ENCODE results near the gene CD37. TPM values are rescaled to one million over a fixed set of nuclear protein-coding genes. Genes with fewer than 3 reads are reported as not detected.
A peak's percentile ranks its signal among the peaks of the same experiment; 100 is the strongest.

The CD37 gene
- total RNA-seq, 6 experiments from 2014 or later: not detected

DNA sequence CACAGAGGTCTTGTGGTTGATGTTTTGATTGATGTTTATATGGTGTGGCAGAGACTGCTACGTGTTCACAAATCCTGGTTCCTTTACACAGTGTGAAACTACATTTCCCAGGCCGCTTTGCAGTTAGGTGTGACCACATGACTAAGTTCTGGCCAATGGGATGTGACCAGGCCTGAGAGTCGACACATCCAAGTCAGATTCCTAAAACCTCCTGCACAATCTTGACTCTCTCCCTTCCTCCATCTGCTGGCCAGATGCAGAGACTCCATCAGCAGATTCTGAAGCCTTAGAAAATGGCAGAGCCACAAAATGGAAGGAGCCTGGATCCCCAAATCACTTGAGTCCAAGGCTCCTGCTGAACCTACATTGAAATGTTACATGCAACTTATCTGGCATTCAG lies 12.6 kb downstream of the CD37 start:
- H3K36me3 Mint-ChIP-seq (ENCODE audit: low read depth): peaks cover 32% of the 10 kb centered on the region
- H3K4me3 Mint-ChIP-seq: no peak overlapping the region
- no peaks in the 10 kb centered on the region for H3K9me3 Mint-ChIP-seq
- DNase-seq: peak; percentile 68
- peaks cover 1% of the 10 kb centered on the region; the same call in 1 of the 2 replicates for H3K27me3 Mint-ChIP-seq (ENCODE audit: insufficient read depth)
- no peaks in the 10 kb centered on the region for H3K4me1 Mint-ChIP-seq (ENCODE audit: low read depth)
- peak; percentile 55 for TF ChIP-seq CTCF (IDR thresholded peaks at IDR 0.05)
- H3K27ac Mint-ChIP-seq: no peak overlapping the region

DNA sequence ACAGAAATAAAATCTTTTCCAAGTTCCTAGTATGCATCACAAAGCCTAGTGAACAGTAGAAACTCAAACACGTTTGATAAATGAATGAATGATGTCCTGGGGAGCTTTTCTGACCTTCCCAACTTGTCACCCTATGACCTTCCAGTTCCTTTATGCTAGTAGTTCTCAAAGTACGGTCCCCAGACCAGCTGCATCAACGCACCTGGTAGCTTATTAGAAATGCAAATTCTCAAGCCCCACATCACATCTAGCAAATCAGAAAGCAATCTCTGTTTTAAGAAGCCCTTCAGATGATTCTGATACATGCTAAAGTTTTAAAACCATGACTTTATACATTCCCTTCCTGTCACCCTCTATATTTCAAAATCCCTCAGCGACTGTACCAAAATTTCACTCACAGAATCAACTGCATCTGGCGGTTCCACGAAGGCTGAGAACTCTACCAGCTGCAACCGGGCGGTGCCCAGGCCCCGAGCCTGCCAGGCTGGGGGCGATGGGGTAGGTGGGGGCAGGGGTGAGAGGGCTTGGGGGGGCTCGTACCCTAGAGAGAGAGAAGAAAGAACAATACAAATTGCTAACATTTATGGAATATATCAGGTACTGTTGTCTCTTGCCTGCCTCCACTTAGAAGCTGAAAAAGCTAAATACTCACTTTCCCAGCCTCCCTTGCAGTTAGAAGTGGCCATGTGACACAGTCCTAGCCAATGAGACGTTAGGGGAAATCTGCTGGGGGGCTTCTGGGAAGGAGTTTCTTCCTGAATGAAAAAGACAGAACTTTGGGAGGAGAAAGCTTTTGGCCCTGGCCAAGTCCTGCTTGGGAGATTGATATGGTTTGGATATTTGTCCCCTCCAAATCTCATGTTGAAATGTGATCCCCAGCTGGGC lies 13.3 kb downstream of the CD37 start:
- TF ChIP-seq CTCF (IDR thresholded peaks at IDR 0.05): no peak
- no peak overlapping the region for H3K4me3 Mint-ChIP-seq
- H3K36me3 Mint-ChIP-seq (ENCODE audit: low read depth): peaks cover 30% of the 10 kb centered on the region
- no peaks in the 10 kb centered on the region for H3K27me3 Mint-ChIP-seq (ENCODE audit: insufficient read depth)
- DNase-seq: no peak
- H3K4me1 Mint-ChIP-seq (ENCODE audit: low read depth): no peaks in the 10 kb centered on the region
- no peaks in the 10 kb centered on the region for H3K9me3 Mint-ChIP-seq
- H3K27ac Mint-ChIP-seq: no peak overlapping the region

- no peaks in the 10 kb centered on the region for H3K27me3 Mint-ChIP-seq (ENCODE audit: insufficient read depth)
- H3K4me1 Mint-ChIP-seq (ENCODE audit: low read depth): no peaks in the 10 kb centered on the region
- no peak for TF ChIP-seq CTCF (IDR thresholded peaks at IDR 0.05)
- H3K27ac Mint-ChIP-seq: no peak overlapping the region
- H3K4me3 Mint-ChIP-seq: no peak overlapping the region
- peaks cover 31% of the 10 kb centered on the region for H3K36me3 Mint-ChIP-seq (ENCODE audit: low read depth)
- no peak for DNase-seq
- no peaks in the 10 kb centered on the region for H3K9me3 Mint-ChIP-seq
Measured at GRCh38 chr19:49349567-49349966, 14.4 kb downstream of the CD37 start.

GRCh38 chr19:49355909-49356353 lies 20.7 kb downstream of the CD37 start:
- Mint-ChIP-seq H3K27me3 (ENCODE audit: insufficient read depth) (no peaks in the 10 kb centered on the region), H3K36me3 (ENCODE audit: low read depth) (peaks cover 15% of the 10 kb centered on the region), H3K9me3 (no peaks in the 10 kb centered on the region), H3K27ac (peak overlapping the region; percentile 82), H3K4me3 (peak overlapping the region; percentile 53; the same call in 1 of the 2 replicates), H3K4me1 (ENCODE audit: low read depth) (peaks cover 26% of the 10 kb centered on the region)
- no peak for TF ChIP-seq CTCF (IDR thresholded peaks at IDR 0.05)
- no peak for DNase-seq

DNA sequence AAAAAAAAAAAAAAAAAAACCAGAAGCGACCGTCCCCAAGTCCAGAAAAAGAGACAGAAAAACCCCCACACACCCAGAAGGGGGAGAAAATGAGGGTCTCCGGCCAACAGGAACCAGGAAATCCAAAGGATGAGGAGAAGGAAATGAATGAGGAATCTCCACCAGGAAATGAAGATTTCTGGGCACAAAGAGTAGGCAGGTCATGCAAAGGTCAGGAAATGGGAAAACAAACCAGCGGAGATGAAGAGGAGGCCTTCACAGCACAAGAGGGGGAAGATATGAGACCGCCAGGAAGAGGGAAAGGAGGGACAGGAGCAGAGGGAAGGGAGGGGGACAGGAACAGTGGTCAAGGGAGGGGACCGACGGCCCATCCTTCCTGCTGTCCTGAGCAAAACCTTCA lies 21.2 kb downstream of the CD37 start:
- Mint-ChIP-seq H3K27ac (peak overlapping the region; percentile 82), H3K4me1 (ENCODE audit: low read depth) (peaks cover 31% of the 10 kb centered on the region), H3K4me3 (peak overlapping the region; percentile 53; the same call in 1 of the 2 replicates), H3K36me3 (ENCODE audit: low read depth) (peaks cover 15% of the 10 kb centered on the region), H3K9me3 (no peaks in the 10 kb centered on the region), H3K27me3 (ENCODE audit: insufficient read depth) (no peaks in the 10 kb centered on the region)
- no peak for DNase-seq
- no peak for TF ChIP-seq CTCF (IDR thresholded peaks at IDR 0.05)

All from HFFc6 (cell line).